ENCODE data around the gene TTLL8.

DNA sequence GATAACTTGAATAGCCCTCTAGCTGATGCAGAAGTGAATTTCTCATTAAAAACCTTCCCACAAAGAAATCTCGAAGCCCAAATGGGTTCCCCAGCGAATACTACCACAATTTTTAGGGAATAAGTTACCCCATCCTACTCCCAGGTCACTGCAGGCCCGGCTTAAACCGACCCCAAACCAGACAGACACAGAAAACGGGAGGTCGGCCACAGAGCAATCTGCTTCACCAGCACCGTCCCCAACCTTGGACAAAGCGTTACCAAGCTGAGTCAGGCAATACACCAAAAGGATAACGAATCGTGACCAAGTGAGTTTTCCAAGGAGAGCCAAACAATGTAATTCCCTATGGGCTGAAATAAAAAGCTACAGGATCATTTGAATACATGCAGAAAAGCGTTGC is 31.1 kb upstream of the TTLL8 start:
- TF ChIP-seq CTCF (conservative IDR thresholded peaks at IDR 0.05; ENCODE audit: low read length) (no peak), EZH2phosphoT487 (IDR thresholded peaks at IDR 0.05; ENCODE audit: borderline replicate concordance) (no peak)

Data from Loucy (cell line).